ENCODE measurements around the gene TMED10. TPM values are rescaled to one million over a fixed set of nuclear protein-coding genes. Genes with fewer than 3 reads are reported as not detected.

The TMED10 gene
- total RNA-seq, 1 experiment from 2014 or later = 709 TPM

GRCh38 chr14:75090353-75090752 lies 86.1 kb downstream of the TMED10 start:
- H2AFZ ChIP-seq = no peak overlapping the region
- no peaks in the 10 kb centered on the region for H3K27me3 ChIP-seq (ENCODE audit: insufficient read depth, low read depth)
- H3F3A ChIP-seq (ENCODE audit: insufficient read depth, low read depth) = peaks cover 16% of the 10 kb centered on the region
- BruUV-seq (replicated peaks) = no TSS peak
- DNase-seq = no peak
- CTCF ChIA-PET = interaction anchor here (0.7 to 2.8 kb wide), 2 partner anchors 124 to 229 kb away, joined by 3 to 37 read pairs; no protein-coding TSS in a partner anchor
- H3K4me1 ChIP-seq (replicated peaks; ENCODE audit: insufficient read depth) = no peaks in the 10 kb centered on the region
- H3K4me2 ChIP-seq = no peak overlapping the region
- no peaks in the 10 kb centered on the region for H3K9me3 ChIP-seq (ENCODE audit: insufficient read depth, low read depth)
- POLR2A ChIA-PET (ENCODE audit: unreplicated experiment) = no interaction called here
- H3K36me3 ChIP-seq (ENCODE audit: low read depth) = peaks cover 72% of the 10 kb centered on the region
- no peaks in the 10 kb centered on the region for H3K9me2 ChIP-seq (ENCODE audit: insufficient read depth)
- no peak overlapping the region for H3K27ac ChIP-seq
- TF ChIP-seq CTCF (conservative IDR thresholded peaks at IDR 0.05) (no peak), EZH2 (IDR thresholded peaks at IDR 0.05; ENCODE audit: low read depth) (no peak)
- peaks cover 5% of the 10 kb centered on the region; the same call in 1 of the 2 replicates for H4K20me1 ChIP-seq (ENCODE audit: insufficient read depth)
- H3K4me3 ChIP-seq = no peak overlapping the region
- H3K79me2 ChIP-seq (ENCODE audit: low read depth) = no peaks in the 10 kb centered on the region
- intact Hi-C loops (cut with micrococcal nuclease; ENCODE audit: unreplicated experiment) = no loop called here

- BruUV-seq (replicated peaks) = no TSS peak
- ChIA-PET CTCF (interaction anchor here (0.5 to 2.8 kb wide), 23 partner anchors 9 to 728 kb away, joined by 3 to 37 read pairs (median 4); partner anchors contain the start of gene RPS6KL1), POLR2A (ENCODE audit: unreplicated experiment) (interaction anchor here (0.7 kb wide), 2 partner anchors 26 to 85 kb away, joined by 6 to 7 read pairs; no protein-coding TSS in a partner anchor)
- Histone ChIP-seq H3F3A (ENCODE audit: insufficient read depth, low read depth) (peaks cover 16% of the 10 kb centered on the region), H3K4me2 (no peak overlapping the region), H3K4me3 (no peak overlapping the region), H3K4me1 (replicated peaks; ENCODE audit: insufficient read depth) (no peaks in the 10 kb centered on the region), H3K79me2 (ENCODE audit: low read depth) (no peaks in the 10 kb centered on the region), H3K27ac (no peak overlapping the region), H2AFZ (no peak overlapping the region), H3K36me3 (ENCODE audit: low read depth) (peaks cover 71% of the 10 kb centered on the region), H4K20me1 (ENCODE audit: insufficient read depth) (peaks cover 5% of the 10 kb centered on the region; the same call in 1 of the 2 replicates), H3K9me3 (ENCODE audit: insufficient read depth, low read depth) (no peaks in the 10 kb centered on the region), H3K27me3 (ENCODE audit: insufficient read depth, low read depth) (no peaks in the 10 kb centered on the region), H3K9me2 (ENCODE audit: insufficient read depth) (no peaks in the 10 kb centered on the region)
- DNase-seq = peak; percentile 59 to 67
- TF ChIP-seq EZH2 (IDR thresholded peaks at IDR 0.05; ENCODE audit: low read depth) (no peak), CTCF (conservative IDR thresholded peaks at IDR 0.05) (peak; percentile 99)
- intact Hi-C loops (cut with micrococcal nuclease; ENCODE audit: unreplicated experiment) = loop anchor here (1.0 to 10.0 kb wide), 5 partner anchors 142 to 974 kb away; no protein-coding TSS in a partner anchor
Measured at GRCh38 chr14:75088566-75089373, 87.6 kb downstream of the TMED10 start.

GRCh38 chr14:75088153-75088552 lies 88.3 kb downstream of the TMED10 start:
- TF ChIP-seq EZH2 (IDR thresholded peaks at IDR 0.05; ENCODE audit: low read depth) = no peak
- TF ChIP-seq CTCF (conservative IDR thresholded peaks at IDR 0.05) = no peak
- Histone ChIP-seq H2AFZ (no peak overlapping the region), H3K4me3 (no peak overlapping the region), H3K79me2 (ENCODE audit: low read depth) (no peaks in the 10 kb centered on the region), H3K9me3 (ENCODE audit: insufficient read depth, low read depth) (no peaks in the 10 kb centered on the region), H3K4me2 (no peak overlapping the region), H4K20me1 (ENCODE audit: insufficient read depth) (peaks cover 5% of the 10 kb centered on the region; the same call in 1 of the 2 replicates), H3F3A (ENCODE audit: insufficient read depth, low read depth) (peaks cover 16% of the 10 kb centered on the region), H3K27ac (no peak overlapping the region), H3K27me3 (ENCODE audit: insufficient read depth, low read depth) (no peaks in the 10 kb centered on the region), H3K36me3 (ENCODE audit: low read depth) (peaks cover 73% of the 10 kb centered on the region), H3K4me1 (replicated peaks; ENCODE audit: insufficient read depth) (no peaks in the 10 kb centered on the region), H3K9me2 (ENCODE audit: insufficient read depth) (no peaks in the 10 kb centered on the region)
- no TSS peak for BruUV-seq (replicated peaks)
- POLR2A ChIA-PET (ENCODE audit: unreplicated experiment) = interaction anchor here (0.7 kb wide), 2 partner anchors 25 to 85 kb away, joined by 6 to 7 read pairs; no protein-coding TSS in a partner anchor
- no peak for DNase-seq
- CTCF ChIA-PET = interaction anchor here (0.6 to 2.8 kb wide), 18 partner anchors 8 to 399 kb away, joined by 3 to 37 read pairs (median 4); partner anchors contain the start of gene RPS6KL1
- intact Hi-C loops (cut with micrococcal nuclease; ENCODE audit: unreplicated experiment) = loop anchor here (1.0 to 10.0 kb wide), 5 partner anchors 142 to 973 kb away; no protein-coding TSS in a partner anchor

All from PC-9 (cell line).